ACHN (cell line): ENCODE data around the gene DNA2.
"Not testable (repeated sequence)": the region's sequence is repeated elsewhere in the genome, so short reads cannot be mapped to it uniquely, and the experiment has no call there.

Experiments used
- DNase-seq: peaks from one replicate; pipeline ENCODE4 v3.0.0-alpha.2; 2015
- in situ Hi-C: cut with HindIII; loops from 2 replicates; pipeline ENCODE4 v1.10.0; 2017; ENCODE audit warnings: low sequenced_read_pairs, low pct_ligation_motif_present, low pct_unique_long_range_greater_than_20kb

Gene DNA2

DNA sequence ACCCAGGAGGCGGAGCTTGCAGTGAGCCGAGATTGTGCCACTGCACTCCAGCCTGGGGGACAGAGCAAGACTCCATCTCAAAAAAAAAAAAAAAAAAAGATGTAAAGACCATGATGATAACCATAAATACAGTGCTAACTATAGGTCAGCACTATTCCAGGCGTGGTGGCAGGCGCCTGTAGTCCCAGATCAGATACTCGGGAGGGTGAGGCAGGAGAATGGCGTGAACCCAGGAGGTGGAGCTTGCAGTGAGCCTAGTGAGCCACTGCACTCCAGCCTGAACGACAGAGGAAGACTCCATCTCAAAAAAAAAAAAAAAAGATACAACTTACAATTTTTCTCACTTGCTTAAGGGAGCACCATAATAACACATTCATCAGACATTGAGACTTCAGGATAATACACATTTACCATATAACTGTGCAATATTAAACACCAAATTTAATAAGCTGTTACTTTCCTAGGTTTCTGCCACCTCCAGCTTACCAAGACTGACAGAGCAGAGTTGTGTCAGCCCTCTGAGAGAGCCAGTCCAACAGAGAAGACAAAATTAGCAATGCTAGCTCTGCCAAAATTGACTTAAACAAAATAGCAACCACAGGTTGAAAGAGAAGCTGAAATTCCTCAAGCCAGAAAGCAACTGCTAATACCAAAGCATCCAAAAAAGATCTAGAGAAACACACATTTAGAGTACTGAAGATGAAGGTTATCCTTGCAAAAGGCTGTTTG is 8.2 kb downstream of the DNA2 start:
- DNase-seq, result no peak
- in situ Hi-C loops, result no loop called here

DNA sequence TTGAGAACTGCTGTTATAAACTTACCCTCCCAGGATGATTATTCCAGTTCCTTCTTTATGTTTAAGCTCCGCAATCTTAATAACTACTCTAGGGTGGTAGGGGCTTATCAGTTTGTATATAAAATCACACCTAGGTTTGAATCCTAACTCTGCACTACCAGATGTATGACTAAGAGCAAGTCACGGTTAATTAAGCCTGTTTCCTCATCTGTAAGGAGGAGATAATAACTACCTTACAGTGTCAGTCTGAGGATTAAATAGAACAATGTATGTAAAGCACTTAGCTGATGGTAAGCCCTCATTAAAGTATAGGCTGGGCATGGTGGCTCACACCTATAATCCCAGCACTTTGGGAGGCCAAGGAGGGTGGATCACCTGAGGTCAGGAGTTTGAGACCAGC is 9.2 kb downstream of the DNA2 start:
- in situ Hi-C loops, result no loop called here
- peak; percentile 17 for DNase-seq

DNA sequence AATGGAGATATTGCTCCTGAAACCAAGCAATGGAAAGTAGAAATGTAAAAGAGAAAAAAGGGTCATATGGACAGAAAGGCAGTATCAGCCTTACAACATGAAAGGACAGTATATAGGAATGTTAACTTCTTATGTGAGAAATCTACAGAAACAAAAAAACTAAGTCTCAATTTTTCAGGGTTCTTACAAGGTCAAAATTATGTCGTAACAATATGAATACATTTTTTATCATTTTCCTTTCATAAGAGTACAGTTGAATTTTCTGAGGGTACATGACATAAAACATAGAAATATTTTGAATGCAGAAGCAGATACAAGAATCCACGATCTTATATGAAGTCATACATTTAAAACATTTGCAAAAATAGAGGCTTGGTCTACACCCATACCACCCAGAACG is 10.7 kb downstream of the DNA2 start:
- in situ Hi-C loops, result no loop called here
- no peak for DNase-seq

- peak; percentile 68 for DNase-seq
- in situ Hi-C loops, result not testable (repeated sequence)
Measured at GRCh38 chr10:68449698-68450097, 22.1 kb downstream of the DNA2 start.

DNA sequence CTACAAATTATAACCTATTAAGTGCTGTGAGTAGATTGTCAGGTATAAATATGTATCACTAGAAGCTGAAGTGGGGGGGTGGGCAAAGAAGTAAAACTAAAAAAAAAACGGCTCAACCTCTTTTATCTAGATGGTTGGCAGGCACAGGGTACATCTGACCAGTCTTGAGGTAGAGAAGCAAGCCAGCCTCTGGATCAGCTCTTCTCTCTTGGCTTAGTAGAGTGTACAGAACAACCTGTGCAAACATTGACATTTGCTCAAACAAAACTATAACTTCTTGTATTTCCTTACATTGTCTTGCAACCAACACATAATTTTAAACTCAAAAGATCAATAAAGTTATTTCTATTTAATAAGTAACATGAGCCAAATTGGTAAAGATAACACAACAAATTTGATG is 25.6 kb downstream of the DNA2 start:
- in situ Hi-C loops, result no loop called here
- no peak for DNase-seq

GRCh38 chr10:68442971-68443370 is 28.8 kb downstream of the DNA2 start:
- in situ Hi-C loops, result no loop called here
- no peak for DNase-seq

- DNase-seq, result no peak
- in situ Hi-C loops, result no loop called here
Measured at GRCh38 chr10:68440898-68441297, 30.9 kb downstream of the DNA2 start.

GRCh38 chr10:68435803-68436202 is 36.0 kb downstream of the DNA2 start:
- DNase-seq, result no peak
- in situ Hi-C loops, result no loop called here

GRCh38 chr10:68434657-68435056 is 37.1 kb downstream of the DNA2 start:
- no peak for DNase-seq
- in situ Hi-C loops, result no loop called here

- in situ Hi-C loops, result no loop called here
Measured at GRCh38 chr10:68428396-68429104, 43.2 kb downstream of the DNA2 start.

GRCh38 chr10:68424454-68425014 is 47.2 kb downstream of the DNA2 start:
- in situ Hi-C loops, result no loop called here
- DNase-seq, result no peak

More at GRCh38 chr10:68428396-68429104, 43.2 kb downstream of the DNA2 start:
- DNase-seq, result no peak

- in situ Hi-C loops, result no loop called here
- no peak for DNase-seq
Measured at GRCh38 chr10:68423522-68423921, 48.3 kb downstream of the DNA2 start.

DNA sequence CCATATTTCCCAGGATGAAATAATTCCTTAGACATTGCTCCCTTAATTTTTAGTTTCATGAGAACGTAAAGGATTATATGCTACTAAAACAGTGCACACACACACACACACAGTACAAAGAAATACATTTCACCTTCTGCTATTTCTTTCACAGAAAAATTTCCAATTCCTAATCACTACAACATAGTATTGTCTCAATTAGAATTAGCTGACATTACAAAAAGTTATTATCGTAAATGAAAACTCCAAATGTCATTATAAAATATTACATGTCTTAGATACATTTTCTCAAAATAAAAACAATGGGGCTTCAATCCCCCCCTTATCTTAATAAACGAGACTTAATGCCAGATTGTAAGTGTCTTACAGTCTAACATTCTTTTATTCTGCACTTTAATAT is 52.4 kb downstream of the DNA2 start:
- in situ Hi-C loops, result no loop called here
- DNase-seq, result no peak

DNA sequence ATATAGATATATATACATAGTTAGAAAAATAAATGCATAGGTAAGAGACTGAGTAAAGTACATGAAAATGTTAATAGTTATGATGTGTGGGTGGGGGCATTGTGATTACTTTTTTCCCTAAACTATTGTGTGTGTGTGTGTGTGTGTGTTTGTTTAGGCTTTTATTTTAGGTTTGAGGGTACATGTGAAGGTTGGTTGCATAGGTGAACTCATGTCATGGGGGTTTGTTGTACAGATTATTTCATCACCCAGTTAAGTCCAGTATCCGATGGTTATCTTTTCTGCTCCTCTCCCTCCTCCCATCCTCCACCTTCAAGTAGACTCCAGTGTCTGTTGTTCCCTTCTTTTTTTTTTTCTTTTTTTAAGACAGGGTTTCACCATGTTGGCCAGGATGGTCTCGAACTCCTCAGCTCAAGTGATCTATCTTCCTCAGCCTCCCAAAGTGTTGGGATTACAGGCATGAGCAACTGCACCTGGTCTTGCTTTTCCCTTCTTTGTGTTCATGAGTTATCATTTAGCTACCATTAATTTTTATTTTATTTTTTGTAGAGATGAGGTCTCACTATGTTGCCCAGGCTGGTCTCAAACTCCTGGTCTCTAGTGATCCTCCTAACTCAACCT is 62.8 kb downstream of the DNA2 start:
- in situ Hi-C loops, result no loop called here
- DNase-seq, result no peak

- in situ Hi-C loops, result no loop called here
- DNase-seq, result peak; percentile 86
Measured at GRCh38 chr10:68406815-68407548, 64.8 kb downstream of the DNA2 start, which contains the start of gene RUFY2. Gene RUFY2 (minus strand): TSS chr10:68407277. CDS start chr10:68407189, 88 bp downstream.

DNA sequence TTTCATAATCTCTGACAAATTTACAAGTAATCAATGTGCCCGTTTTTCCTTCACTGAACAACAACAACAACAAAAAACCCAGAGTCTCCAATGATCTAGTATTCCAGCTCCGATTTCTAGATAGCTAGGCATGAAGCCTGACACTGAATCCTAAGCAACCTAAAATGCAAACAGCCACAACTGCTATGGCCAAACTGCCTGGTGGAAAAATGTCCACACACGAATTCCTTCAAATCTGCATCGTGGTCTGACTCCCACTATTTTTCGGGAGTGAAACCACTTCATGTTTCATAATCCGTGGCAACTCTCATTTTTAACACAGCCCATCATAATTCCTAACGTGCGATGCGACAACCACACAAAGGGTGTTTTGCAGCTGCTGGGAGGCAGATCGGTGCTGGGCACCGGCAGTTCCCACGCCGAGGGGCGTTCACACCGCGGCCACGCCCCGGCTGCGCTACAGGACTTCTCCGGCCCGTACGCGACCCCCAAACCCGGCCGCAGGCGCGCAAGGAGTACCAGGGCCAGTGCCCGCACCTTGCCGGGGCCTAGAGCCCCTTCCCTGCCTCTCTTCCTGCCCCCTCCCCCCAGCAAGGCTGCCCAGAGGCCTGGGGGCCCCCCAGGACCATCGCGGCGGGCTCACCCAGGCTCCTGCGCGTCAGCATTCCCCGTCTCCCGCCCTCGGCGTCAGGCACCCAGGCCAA is 65.5 kb downstream of the DNA2 start:
- peak; percentile 70 for DNase-seq
- in situ Hi-C loops, result no loop called here

GRCh38 chr10:68403701-68404100 is 68.1 kb downstream of the DNA2 start:
- DNase-seq, result no peak
- in situ Hi-C loops, result no loop called here

DNA sequence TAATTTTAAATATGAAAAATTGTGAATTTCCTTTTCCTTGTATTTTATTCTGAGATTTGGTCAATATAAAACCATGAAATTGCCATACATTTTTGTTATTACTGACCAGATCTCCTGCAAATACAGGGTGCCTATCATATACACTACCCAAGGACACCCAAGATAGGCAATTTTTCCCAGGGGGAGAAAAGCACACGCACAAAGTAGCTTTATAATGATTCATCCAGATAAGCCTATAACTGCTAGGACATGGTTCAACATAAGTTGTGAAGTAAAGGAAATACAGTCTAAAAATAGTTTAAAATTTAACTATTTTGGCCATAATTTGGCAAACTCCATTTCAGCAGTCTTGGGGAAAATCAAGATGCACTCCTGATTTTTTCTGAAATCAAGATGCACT is 69.5 kb downstream of the DNA2 start:
- DNase-seq, result no peak
- in situ Hi-C loops, result no loop called here
